ENCODE data around the gene OR2V2. TPM values are rescaled to one million over a fixed set of nuclear protein-coding genes. Genes with fewer than 3 reads are reported as not detected.
"Not testable (repeated sequence)": the region's sequence is repeated elsewhere in the genome, so short reads cannot be mapped to it uniquely, and the experiment has no call there.

The OR2V2 gene
- total RNA-seq, 4 donors from 2014 or later: not detected

DNA sequence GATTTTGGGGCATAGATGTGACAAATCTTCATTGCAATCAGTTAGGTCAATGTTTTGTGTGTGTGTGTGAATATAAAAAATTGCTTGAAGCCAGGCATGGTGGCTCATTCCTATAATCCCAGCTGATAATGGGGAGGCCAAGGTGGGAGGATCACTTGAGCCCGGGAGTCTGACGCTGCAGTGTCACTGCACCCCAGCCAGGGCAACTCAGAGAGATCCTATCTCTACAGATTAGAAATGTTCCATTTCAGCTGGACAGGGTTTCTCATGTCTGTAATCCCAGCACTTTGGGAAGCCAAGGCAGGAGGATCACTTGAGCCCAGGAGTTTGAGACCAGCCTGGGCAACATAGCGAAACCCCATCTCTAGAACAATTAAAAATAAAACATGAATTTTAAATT lies 11.5 kb downstream of the OR2V2 start:
- Histone ChIP-seq H3K4me3 (no peak overlapping the region), H3K27ac (no peak overlapping the region), H3K4me1 (peaks cover 0 to 4% of the 10 kb centered on the region in 2 donors), H3K27me3 (peaks cover 0 to 9% of the 10 kb centered on the region in 2 donors), H3K9me3 (no peaks in the 10 kb centered on the region), H3K36me3 (no peaks in the 10 kb centered on the region)
- intact Hi-C loops (cut with DNase I; ENCODE audit: low total_unique reads): no loop called here
- no peak for TF ChIP-seq POLR2A (IDR thresholded peaks at IDR 0.05)
- TF ChIP-seq, protein P1, sequence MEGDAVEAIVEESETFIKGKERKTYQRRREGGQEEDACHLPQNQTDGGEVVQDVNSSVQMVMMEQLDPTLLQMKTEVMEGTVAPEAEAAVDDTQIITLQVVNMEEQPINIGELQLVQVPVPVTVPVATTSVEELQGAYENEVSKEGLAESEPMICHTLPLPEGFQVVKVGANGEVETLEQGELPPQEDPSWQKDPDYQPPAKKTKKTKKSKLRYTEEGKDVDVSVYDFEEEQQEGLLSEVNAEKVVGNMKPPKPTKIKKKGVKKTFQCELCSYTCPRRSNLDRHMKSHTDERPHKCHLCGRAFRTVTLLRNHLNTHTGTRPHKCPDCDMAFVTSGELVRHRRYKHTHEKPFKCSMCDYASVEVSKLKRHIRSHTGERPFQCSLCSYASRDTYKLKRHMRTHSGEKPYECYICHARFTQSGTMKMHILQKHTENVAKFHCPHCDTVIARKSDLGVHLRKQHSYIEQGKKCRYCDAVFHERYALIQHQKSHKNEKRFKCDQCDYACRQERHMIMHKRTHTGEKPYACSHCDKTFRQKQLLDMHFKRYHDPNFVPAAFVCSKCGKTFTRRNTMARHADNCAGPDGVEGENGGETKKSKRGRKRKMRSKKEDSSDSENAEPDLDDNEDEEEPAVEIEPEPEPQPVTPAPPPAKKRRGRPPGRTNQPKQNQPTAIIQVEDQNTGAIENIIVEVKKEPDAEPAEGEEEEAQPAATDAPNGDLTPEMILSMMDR (IDR thresholded peaks at IDR 0.05): no peak
- no peak for DNase-seq

DNA sequence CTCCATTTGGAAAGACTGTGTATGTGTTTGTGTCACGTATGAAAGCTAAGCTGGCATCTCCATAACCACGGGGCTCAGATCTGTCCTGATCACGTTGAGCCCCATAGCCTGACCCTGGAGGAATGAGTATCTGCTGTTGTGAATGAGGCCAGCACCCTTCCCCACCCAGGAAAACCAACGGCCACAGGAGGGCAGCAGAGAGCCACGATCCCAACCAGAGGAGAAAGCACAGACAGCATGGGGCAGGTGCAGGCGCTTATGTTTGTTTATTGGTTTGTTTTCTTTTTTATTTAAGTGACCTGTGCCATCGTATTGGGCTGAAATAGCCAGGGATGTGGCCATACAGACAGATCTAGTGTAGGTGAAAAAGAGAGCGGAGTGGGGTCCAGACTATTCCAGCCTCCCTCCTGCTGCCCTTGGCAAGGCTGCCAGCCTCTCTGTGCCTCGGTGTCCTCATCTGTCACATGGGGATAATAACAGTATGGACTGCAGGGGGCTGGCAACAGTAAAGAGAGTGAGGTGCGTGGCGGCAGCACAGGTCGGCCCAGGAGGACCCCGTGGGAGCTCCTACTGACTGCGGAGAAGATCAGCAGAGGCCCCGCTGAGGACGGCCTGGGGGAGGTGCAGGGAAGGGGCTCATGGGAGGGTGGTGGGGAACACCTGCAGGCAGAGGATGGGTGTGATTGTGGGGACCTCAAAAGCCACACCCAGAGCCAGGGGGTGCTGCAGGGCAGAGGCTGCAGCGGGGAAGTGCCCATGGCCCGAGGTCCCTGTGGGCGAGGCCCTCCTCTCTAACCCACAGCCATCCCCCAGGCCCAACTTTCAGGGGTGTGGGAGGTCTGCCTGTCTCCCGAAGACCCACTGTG lies 12.1 kb downstream of the OR2V2 start:
- peak overlapping the region; percentile 13 to 83 for H3K27ac ChIP-seq
- no peaks in the 10 kb centered on the region for H3K9me3 ChIP-seq
- intact Hi-C loops (cut with DNase I; ENCODE audit: low total_unique reads): no loop called here
- no peaks in the 10 kb centered on the region for H3K36me3 ChIP-seq
- H3K4me3 ChIP-seq: no peak overlapping the region
- no peak for TF ChIP-seq POLR2A (IDR thresholded peaks at IDR 0.05)
- TF ChIP-seq, protein P1 (IDR thresholded peaks at IDR 0.05): peak; percentile 68 to 85 (median 78)
- DNase-seq: peak; percentile 84 to 86
- H3K4me1 ChIP-seq: peaks cover 0 to 4% of the 10 kb centered on the region in 2 donors
- H3K27me3 ChIP-seq: peaks cover 0 to 14% of the 10 kb centered on the region in 2 donors

DNA sequence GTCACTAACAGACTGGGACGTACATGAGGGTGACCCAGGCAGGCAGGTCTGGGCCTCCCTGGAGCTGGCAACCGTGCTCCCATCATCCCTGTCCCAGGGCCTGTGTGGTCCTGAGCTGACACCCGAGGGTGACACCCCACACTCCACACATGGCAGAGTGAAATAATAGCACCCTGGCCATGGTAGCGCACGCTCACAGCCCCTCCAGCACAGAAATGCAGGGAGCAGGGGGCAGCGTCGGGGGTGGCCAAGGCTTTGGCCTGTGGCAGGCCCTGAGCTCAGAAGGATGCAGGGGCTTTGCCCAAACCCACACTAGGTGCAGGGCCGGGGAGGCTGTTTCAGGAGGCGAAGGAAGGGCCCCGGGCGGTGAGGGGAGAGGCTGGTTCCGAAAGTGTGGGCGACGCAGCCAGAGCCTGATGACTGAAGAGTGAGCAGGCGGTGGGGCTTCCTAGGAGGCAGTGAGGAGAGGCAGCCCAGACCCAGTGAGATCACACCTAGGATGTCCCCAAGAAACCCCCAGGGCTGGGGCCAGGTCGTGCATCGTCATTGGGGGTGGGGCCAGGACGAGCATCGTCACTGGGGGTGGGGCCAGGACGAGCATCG lies 12.9 kb downstream of the OR2V2 start:
- TF ChIP-seq, protein P1 (IDR thresholded peaks at IDR 0.05): no peak
- peak in 1 of 2 donors; percentile 12 for TF ChIP-seq POLR2A (IDR thresholded peaks at IDR 0.05)
- peak; percentile 57 to 67 for DNase-seq
- Histone ChIP-seq H3K9me3 (no peaks in the 10 kb centered on the region), H3K27me3 (peaks cover 0 to 15% of the 10 kb centered on the region in 2 donors), H3K4me1 (peaks cover 0 to 4% of the 10 kb centered on the region in 2 donors), H3K36me3 (no peaks in the 10 kb centered on the region), H3K4me3 (peak overlapping the region in 1 of 2 donors; percentile 18), H3K27ac (peak overlapping the region; percentile 13 to 83)
- intact Hi-C loops (cut with DNase I; ENCODE audit: low total_unique reads): no loop called here

DNA sequence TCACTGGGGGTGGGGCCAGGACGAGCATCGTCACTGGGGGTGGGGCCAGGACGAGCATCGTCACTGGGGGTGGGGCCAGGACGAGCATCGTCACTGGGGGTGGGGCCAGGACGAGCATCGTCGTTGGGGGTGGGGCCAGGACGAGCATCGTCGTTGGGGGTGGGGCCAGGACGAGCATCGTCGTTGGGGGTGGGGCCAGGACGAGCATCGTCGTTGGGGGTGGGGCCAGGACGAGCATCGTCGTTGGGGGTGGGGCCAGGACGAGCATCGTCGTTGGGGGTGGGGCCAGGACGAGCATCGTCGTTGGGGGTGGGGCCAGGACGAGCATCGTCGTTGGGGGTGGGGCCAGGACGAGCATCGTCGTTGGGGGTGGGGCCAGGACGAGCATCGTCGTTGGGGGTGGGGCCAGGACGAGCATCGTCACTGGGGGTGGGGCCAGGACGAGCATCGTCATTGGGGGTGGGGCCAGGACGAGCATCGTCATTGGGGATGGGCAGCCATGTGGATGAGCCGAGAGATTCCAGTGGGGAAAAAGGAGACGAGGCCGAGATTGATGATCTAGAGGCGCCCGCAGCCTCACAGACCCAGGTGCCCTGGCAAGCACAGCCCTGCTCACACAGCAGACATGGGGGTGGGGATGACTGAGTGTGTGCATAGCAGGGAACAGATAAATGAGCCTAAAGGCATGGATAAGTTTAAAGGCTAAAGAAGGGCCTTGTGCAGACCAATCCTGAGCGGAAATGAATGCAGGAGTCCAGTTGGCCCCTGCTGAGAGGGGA lies 13.6 kb downstream of the OR2V2 start:
- Histone ChIP-seq H3K27ac (peak overlapping the region in 1 of 2 donors; percentile 67), H3K27me3 (peaks cover 0 to 15% of the 10 kb centered on the region in 2 donors)
- H3K4me1 ChIP-seq; H3K9me3 ChIP-seq; intact Hi-C loops (cut with DNase I; ENCODE audit: low total_unique reads); H3K4me3 ChIP-seq; H3K36me3 ChIP-seq: not testable (repeated sequence)
- DNase-seq: peak; percentile 54 to 63

DNA sequence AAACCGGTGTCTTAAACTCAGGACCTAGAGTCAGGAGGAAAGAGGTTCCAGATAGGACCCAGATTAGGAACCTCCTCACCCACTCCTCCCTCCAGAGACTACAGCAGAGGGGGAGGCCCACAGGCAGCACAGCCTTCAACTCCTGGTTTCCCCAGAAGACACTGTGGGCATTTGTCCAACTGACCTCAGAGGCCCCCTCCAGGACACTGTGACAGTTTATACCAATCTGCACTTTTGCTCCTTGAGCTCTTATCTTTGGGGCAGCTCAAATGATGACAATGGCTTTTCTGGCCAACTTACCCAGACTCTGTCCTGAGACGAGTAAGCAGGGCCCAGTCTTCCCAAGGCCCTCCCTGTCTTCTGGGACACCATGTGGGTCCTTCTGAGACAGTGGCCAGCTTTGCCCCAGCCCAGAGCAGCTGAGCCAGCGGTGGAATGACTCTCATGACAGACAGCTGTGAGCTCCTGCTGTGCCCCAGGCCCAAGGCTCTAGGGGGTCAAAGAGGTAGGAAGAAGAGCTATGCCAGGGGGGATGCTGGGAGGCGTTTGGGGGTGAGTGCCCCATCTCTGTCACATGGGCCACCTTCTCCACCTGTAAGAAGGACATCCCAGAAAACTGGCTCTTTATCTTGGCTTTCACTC lies 14.3 kb downstream of the OR2V2 start:
- intact Hi-C loops (cut with DNase I; ENCODE audit: low total_unique reads): no loop called here
- peaks cover 0 to 4% of the 10 kb centered on the region in 2 donors for H3K4me1 ChIP-seq
- H3K27ac ChIP-seq: peak overlapping the region in 1 of 2 donors; percentile 67
- no peaks in the 10 kb centered on the region for H3K36me3 ChIP-seq
- no peak for TF ChIP-seq POLR2A (IDR thresholded peaks at IDR 0.05)
- TF ChIP-seq, protein P1 (IDR thresholded peaks at IDR 0.05): no peak
- no peaks in the 10 kb centered on the region for H3K9me3 ChIP-seq
- H3K27me3 ChIP-seq: peaks cover 0 to 15% of the 10 kb centered on the region in 2 donors
- no peak overlapping the region for H3K4me3 ChIP-seq
- no peak for DNase-seq

All from uterus (tissue), 4 donors.